VCaP (cell line): ENCODE measurements around the gene ELAC2.

Experiments used
- H3K27ac ChIP-seq: fragments of 450-650 bp; 2 replicates; pipeline ENCODE4 v1.5.1; 2017
- TF ChIP-seq, protein P1 (sequence below): fragments of 450-650 bp; conservative IDR thresholded peaks from 2 replicates; pipeline ENCODE4 v1.5.1; 2017; ENCODE audit warnings: mild to moderate bottlenecking, moderate library complexity

The ELAC2 gene, protein sequence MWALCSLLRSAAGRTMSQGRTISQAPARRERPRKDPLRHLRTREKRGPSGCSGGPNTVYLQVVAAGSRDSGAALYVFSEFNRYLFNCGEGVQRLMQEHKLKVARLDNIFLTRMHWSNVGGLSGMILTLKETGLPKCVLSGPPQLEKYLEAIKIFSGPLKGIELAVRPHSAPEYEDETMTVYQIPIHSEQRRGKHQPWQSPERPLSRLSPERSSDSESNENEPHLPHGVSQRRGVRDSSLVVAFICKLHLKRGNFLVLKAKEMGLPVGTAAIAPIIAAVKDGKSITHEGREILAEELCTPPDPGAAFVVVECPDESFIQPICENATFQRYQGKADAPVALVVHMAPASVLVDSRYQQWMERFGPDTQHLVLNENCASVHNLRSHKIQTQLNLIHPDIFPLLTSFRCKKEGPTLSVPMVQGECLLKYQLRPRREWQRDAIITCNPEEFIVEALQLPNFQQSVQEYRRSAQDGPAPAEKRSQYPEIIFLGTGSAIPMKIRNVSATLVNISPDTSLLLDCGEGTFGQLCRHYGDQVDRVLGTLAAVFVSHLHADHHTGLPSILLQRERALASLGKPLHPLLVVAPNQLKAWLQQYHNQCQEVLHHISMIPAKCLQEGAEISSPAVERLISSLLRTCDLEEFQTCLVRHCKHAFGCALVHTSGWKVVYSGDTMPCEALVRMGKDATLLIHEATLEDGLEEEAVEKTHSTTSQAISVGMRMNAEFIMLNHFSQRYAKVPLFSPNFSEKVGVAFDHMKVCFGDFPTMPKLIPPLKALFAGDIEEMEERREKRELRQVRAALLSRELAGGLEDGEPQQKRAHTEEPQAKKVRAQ

DNA sequence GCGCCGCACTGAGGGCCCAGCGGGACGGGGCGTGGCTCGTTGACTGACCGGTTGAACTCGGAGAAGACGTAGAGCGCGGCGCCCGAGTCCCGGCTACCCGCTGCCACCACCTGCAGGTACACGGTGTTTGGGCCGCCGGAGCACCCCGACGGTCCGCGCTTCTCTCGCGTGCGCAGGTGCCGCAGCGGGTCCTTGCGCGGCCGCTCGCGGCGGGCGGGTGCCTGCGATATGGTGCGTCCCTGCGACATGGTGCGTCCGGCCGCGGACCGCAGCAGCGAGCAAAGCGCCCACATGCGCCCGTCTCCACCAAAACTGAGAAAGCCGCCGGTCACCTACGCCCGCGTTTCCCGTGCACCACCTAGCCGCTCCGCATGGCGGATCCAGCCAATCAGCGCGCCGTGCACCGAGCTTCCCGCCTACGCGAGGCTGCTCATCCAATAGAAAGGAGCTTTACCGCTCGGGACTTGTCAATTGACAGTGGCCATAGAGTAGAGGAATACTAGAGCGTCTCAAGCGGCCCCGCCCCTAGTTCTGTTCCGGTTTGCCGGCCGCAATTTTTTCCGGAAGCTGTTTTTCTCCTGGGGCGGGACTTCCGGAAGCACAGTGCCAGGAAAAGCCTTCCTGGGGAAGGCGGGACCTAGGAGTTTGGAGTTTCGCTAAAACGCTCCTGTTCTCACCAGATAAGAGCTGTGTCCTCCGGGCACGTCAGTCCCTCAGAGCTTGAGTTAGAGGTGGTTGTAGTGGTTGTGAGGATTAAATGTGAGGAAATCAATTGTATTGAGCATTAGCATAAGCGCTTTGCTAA lies at the start of gene ELAC2:
ELAC2 (minus strand) TSS at position 373 of the 805 bp plus-strand sequence; CDS start at position 293, 80 bp downstream.
- TF ChIP-seq, protein P1, sequence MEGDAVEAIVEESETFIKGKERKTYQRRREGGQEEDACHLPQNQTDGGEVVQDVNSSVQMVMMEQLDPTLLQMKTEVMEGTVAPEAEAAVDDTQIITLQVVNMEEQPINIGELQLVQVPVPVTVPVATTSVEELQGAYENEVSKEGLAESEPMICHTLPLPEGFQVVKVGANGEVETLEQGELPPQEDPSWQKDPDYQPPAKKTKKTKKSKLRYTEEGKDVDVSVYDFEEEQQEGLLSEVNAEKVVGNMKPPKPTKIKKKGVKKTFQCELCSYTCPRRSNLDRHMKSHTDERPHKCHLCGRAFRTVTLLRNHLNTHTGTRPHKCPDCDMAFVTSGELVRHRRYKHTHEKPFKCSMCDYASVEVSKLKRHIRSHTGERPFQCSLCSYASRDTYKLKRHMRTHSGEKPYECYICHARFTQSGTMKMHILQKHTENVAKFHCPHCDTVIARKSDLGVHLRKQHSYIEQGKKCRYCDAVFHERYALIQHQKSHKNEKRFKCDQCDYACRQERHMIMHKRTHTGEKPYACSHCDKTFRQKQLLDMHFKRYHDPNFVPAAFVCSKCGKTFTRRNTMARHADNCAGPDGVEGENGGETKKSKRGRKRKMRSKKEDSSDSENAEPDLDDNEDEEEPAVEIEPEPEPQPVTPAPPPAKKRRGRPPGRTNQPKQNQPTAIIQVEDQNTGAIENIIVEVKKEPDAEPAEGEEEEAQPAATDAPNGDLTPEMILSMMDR = peak; percentile 40
- peak within 1 kb of the TSS; percentile 84 for H3K27ac ChIP-seq

DNA sequence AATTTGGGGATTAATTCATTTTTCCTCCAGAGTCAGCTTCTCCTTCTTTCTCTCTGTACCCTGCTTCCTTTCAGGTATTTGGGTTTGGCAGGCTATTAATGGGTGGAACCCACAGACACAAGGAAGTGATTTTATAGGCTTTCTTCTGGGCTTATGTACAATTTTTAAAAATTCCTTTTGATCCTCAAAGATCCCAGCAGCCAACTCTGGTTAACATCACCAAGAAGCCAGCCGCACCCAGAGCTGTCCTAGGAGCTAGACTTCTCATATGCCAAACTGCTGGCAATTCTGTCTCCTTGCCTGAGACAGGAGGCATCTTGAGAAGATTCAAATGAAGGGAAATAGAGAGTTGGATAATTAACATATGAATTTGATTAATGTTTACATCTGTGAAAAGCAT lies 47.2 kb upstream of the ELAC2 start:
- TF ChIP-seq, protein P1 = no peak
- no peak overlapping the region for H3K27ac ChIP-seq

DNA sequence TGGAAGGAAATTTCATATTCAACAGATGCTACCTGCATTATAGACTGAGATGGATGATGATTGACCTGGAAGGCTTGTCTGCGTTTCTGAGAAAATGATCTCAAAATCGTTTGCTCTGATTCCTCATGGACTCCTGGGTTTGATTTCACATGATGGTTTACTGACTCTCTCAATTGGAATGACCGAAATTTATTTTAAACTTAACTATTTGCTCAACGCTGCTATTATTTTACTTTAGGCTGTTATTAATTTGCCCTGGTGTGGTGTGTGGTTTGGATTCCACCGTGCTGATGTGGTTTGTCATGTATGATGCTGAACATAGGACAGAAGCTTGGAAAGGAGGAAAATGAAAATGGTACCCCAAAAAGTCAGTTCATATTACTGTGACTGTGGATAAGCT lies 37.3 kb upstream of the ELAC2 start:
- TF ChIP-seq, protein P1 = no peak
- H3K27ac ChIP-seq = no peak overlapping the region

DNA sequence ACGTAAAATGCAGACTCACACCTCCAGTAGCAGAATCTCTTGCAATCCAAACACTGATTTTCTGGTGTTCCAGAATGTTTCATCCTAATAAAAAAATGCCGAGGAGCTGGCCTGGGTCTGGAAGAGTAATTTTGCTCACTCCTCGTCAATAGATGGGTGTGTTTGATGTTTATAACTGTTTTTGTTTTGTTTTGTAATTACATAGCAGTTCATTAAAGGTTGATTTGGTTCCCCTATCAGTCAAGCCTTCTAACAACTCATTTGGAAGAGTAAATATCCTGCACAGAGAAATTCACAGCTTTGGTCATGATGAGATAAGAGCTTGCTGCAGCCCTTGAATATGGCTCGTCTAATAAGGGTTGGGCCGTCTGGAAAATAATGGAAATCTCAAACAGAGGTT lies 36.8 kb upstream of the ELAC2 start:
- H3K27ac ChIP-seq = no peak overlapping the region

DNA sequence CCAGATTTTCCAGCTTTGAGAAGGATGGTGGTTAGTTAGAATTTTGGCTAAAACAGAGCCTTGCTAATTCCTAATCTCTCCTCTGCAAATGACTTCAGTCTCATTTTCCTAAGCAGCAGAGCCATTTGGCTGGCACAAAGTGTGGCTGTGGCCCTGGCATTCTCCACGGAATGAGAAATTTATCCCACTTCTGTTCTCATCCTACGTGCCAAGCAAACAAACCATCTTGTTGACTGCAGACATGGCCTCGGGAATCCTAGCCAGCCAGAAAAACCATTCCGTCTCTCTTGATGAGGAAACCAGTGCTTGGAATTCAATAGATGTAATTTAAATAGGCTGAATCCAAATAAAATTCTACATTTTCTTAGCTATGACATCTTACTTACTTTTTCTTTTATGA lies 34.1 kb upstream of the ELAC2 start:
- H3K27ac ChIP-seq = no peak overlapping the region
- TF ChIP-seq, protein P1 = no peak

More for the DNA sequence above, 36.8 kb upstream of the ELAC2 start:
- TF ChIP-seq, protein P1 = no peak

DNA sequence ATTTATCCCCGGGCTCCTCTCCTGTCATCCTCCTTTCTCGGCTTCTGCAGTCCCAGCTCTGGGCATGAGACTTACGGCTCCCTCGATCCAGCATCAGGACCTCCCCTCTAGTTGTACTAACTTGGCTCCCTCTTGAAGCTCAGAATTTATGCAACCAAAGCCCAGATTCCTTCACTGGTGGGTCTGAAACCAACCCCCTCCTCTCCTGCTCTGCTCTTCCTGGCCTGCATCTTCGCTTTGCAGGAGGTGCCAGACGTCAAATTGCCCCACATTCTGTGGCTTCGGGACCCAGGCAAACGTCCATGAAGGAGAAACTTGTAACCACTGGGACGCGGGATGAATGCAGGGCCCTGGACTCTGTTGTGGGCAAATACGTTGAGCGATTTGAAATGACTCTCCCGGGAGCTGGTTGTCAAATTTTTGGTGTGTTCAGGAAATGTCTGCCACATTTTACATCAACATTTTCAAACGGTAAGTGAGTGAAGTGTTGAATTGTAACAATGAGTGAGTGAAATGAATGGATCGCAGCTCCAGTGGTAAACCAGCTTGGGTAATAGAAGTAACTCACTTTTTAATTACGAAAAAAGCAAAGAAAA lies 29.3 kb upstream of the ELAC2 start:
- H3K27ac ChIP-seq = no peak overlapping the region
- TF ChIP-seq, protein P1 = no peak
